ENCODE results near the gene EIF4A3.

The EIF4A3 gene

DNA sequence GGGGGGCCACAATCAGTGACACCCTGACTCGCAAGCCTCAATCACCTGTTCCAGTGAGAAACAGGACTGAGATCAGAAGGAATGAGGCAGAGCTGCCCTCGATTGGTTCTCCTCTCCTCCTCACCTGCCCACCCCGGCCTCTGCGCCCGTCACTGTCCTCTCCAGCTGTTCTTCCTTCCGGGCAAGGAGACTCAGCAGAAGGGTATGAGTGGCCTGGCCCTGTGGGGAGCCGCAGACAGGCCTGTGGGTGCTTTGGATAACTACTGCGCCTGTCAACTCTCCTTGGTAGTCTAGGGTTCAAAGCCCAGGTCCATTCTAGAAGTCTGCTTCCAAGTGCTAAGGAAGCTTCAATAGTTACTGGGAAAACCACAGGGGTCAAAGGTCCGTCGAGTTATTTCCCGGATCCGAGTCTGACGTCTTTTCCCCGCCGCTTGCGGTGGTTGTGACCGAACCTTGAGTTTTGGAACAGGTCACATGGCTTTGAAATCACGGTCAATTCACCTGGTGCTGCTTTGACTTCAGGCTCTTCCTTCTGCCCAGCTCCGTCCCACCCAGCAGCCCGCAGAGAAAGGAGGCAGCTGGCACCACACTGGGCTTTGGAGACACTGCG lies 31.2 kb upstream of the EIF4A3 start:
- DNase-seq (ENCODE audit: low spot score): peak; percentile 8
- TF ChIP-seq CTCF (IDR thresholded peaks at IDR 0.05; ENCODE audit: borderline replicate concordance, control extremely low read depth, extremely low read depth, insufficient read depth, missing control alignments): no peak
- in situ Hi-C loops (cut with MboI; ENCODE audit: low sequenced_read_pairs, unreplicated experiment): no loop called here

DNA sequence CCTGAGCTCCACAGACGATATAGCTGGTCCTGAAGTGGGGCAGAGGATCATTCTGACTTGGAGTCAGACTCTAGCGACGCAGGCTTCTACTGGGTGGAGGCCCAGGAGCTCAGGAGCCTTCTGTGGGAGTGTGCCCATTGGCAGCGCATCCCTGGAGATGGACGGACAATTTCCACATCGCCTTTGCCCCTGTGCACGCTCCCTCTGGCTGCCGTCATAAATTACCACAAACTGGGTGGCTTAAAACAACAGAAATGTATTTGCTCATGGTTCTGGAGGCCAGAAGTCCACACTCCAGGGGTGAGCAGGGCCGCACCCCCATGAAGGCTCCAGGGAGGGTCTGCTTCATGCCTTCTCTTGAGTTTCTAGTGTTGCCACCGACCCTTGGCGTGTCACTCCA lies 29.8 kb upstream of the EIF4A3 start:
- in situ Hi-C loops (cut with MboI; ENCODE audit: low sequenced_read_pairs, unreplicated experiment): no loop called here

DNA sequence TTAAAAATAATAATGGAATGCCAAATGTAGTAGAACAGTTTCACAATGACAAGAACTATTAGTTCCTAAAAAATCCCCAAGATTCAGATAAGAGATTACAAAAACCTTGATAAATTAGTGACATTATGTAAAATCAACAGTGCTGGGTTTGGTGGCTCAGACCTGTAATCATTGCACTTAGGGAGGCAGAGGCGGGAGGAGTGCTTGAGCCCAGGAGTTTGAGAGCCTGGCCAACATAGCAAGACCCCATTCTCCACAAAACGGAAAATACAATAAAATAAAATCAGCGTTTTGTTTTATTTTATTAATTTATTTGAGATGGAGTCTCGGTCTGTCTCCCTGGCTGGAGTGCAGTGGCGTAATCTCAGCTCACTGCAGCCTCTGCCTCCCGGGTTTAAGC lies 27.0 kb upstream of the EIF4A3 start:
- no peak for DNase-seq (ENCODE audit: low spot score)
- in situ Hi-C loops (cut with MboI; ENCODE audit: low sequenced_read_pairs, unreplicated experiment): no loop called here
- TF ChIP-seq CTCF (IDR thresholded peaks at IDR 0.05; ENCODE audit: borderline replicate concordance, control extremely low read depth, extremely low read depth, insufficient read depth, missing control alignments): no peak

More for the DNA sequence above, 29.8 kb upstream of the EIF4A3 start:
- TF ChIP-seq CTCF (IDR thresholded peaks at IDR 0.05; ENCODE audit: borderline replicate concordance, control extremely low read depth, extremely low read depth, insufficient read depth, missing control alignments): no peak
- DNase-seq (ENCODE audit: low spot score): no peak

DNA sequence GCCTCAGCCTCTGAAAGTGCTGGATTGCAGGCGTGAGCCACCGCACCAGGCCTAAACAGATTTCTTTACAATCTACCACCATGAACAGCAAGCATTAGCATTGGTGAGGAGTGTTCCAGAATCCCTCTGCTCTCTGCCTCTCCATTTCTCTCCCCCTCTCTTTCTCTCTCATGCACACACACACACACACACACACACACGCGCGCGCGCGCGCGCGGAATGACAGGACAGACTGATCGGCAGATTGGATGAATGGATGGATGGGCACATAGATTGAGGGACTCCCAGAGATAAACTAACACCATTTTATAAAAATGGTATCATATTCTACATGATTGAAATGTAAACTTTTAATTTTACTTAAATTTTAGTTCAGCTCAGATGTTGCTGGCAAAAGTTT lies 26.2 kb upstream of the EIF4A3 start:
- no peak for DNase-seq (ENCODE audit: low spot score)
- in situ Hi-C loops (cut with MboI; ENCODE audit: low sequenced_read_pairs, unreplicated experiment): no loop called here
- no peak for TF ChIP-seq CTCF (IDR thresholded peaks at IDR 0.05; ENCODE audit: borderline replicate concordance, control extremely low read depth, extremely low read depth, insufficient read depth, missing control alignments)

DNA sequence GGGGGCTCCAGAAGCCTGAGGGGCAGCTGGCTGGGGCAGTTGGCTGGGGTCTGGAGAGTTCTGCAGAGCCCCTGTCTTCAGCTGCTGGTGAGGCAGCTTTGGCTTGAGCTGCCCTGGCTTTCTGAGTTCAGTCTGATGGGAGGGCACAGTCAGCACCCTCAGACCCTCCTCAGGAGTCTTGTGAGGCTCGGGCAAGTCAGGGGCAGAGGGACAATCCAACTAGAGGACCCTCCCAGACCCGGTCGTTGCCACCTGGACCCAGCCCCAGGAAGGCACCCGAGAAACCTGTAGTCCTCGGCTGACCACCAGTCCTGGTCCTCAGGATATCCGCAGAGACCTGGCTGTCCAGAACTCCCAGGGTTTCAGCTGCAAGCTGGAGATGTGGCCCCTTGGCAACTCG lies 24.8 kb upstream of the EIF4A3 start:
- TF ChIP-seq CTCF (IDR thresholded peaks at IDR 0.05; ENCODE audit: borderline replicate concordance, control extremely low read depth, extremely low read depth, insufficient read depth, missing control alignments): no peak
- in situ Hi-C loops (cut with MboI; ENCODE audit: low sequenced_read_pairs, unreplicated experiment): no loop called here

GRCh38 chr17:80169784-80170500 lies 23.0 kb upstream of the EIF4A3 start, which contains the start of gene CARD14:
TSS of gene CARD14 (plus strand) at chr17:80170030. CDS start at chr17:80181439, 11,409 bp downstream.
- peak; percentile 18 for DNase-seq (ENCODE audit: low spot score)
- TF ChIP-seq CTCF (IDR thresholded peaks at IDR 0.05; ENCODE audit: borderline replicate concordance, control extremely low read depth, extremely low read depth, insufficient read depth, missing control alignments): no peak
- in situ Hi-C loops (cut with MboI; ENCODE audit: low sequenced_read_pairs, unreplicated experiment): no loop called here

More for the DNA sequence above, 24.8 kb upstream of the EIF4A3 start:
- no peak for DNase-seq (ENCODE audit: low spot score)

Data from GM13976 (cell line).